Mesenchymal stem cell (in vitro differentiated cells and primary cell): ENCODE data around the gene PDE8B.

Source experiments
- DNase-seq: peaks from one replicate; pipeline ENCODE4 v3.0.0-alpha.2; 2013
- H2AFZ ChIP-seq: one replicate; pipeline ENCODE4 v1.6.1; 2013; ENCODE audit warnings: low read depth, mild to moderate bottlenecking, control low read depth, inconsistent platforms, low read length, moderate library complexity
- H2AK5ac ChIP-seq: 2 replicates; pipeline ENCODE4 v1.6.1; 2013; ENCODE audit warnings: low read length, moderate library complexity, mild to moderate bottlenecking, inconsistent platforms; ENCODE audit not compliant: severe bottlenecking
- H2BK120ac ChIP-seq: one replicate; pipeline ENCODE4 v1.6.1; 2013; ENCODE audit warnings: low read depth, mild to moderate bottlenecking, inconsistent platforms, low read length, moderate library complexity
- H2BK12ac ChIP-seq, 2 experiments: one replicate each; pipeline ENCODE4 v1.6.1; 2013; ENCODE audit warnings: inconsistent platforms in 2 of 2, low read length in 2 of 2, mild to moderate bottlenecking in 2 of 2, moderate library complexity in 2 of 2, control low read depth in 1 of 2
- H2BK15ac ChIP-seq: one replicate; pipeline ENCODE4 v1.6.1; 2013; ENCODE audit warnings: mild to moderate bottlenecking, low read depth, inconsistent platforms; ENCODE audit not compliant: poor library complexity, severe bottlenecking
- H2BK5ac ChIP-seq: 2 replicates; pipeline ENCODE4 v1.6.1; 2013; ENCODE audit warnings: low read depth, mild to moderate bottlenecking, low read length, control low read depth, inconsistent platforms; ENCODE audit not compliant: poor library complexity, severe bottlenecking
- H3K14ac ChIP-seq, 2 experiments: one replicate each; pipeline ENCODE4 v1.6.1; 2013; ENCODE audit warnings: inconsistent platforms in 2 of 2, low read length in 2 of 2, control low read depth in 1 of 2, mild to moderate bottlenecking in 1 of 2, moderate library complexity in 1 of 2
- H3K18ac ChIP-seq, 2 experiments: one replicate each; pipeline ENCODE4 v1.6.1; 2013; ENCODE audit warnings: inconsistent platforms in 2 of 2, low read length in 2 of 2, control low read depth in 1 of 2, low read depth in 1 of 2, mild to moderate bottlenecking in 1 of 2
- H3K23ac ChIP-seq, 2 experiments: one replicate each; pipeline ENCODE4 v1.6.1; 2013; ENCODE audit warnings: inconsistent platforms in 2 of 2, low read length in 2 of 2, mild to moderate bottlenecking in 2 of 2, moderate library complexity in 2 of 2, control low read depth in 1 of 2
- H3K27ac ChIP-seq: 2 replicates; pipeline ENCODE4 v1.5.1; 2013; ENCODE audit warnings: mild to moderate bottlenecking, moderate library complexity, low read length, control low read depth, inconsistent platforms; ENCODE audit not compliant: poor library complexity, severe bottlenecking
- H3K27me3 ChIP-seq, 2 experiments: 2 replicates each; pipeline versions ENCODE4 v1.6.1 to v1.7.0; 2013; ENCODE audit warnings: low read length in 2 of 2, mild to moderate bottlenecking in 2 of 2, moderate library complexity in 2 of 2, control low read depth in 1 of 2, inconsistent platforms in 1 of 2; ENCODE audit not compliant: control insufficient read depth in 1 of 2, insufficient read depth in 1 of 2
- H3K36me3 ChIP-seq, 2 experiments: 2 replicates each; pipeline versions ENCODE4 v1.6.1 to v1.7.0; 2013; ENCODE audit warnings: low read length in 2 of 2, control low read depth in 1 of 2, inconsistent platforms in 1 of 2, low read depth in 1 of 2, mild to moderate bottlenecking in 1 of 2; ENCODE audit not compliant: insufficient read depth in 2 of 2, control insufficient read depth in 1 of 2
- H3K4ac ChIP-seq, 2 experiments: one replicate each; pipeline ENCODE4 v1.6.1; 2013; ENCODE audit warnings: inconsistent platforms in 2 of 2, low read length in 2 of 2, mild to moderate bottlenecking in 2 of 2, moderate library complexity in 2 of 2, control low read depth in 1 of 2, low read depth in 1 of 2
- H3K4me1 ChIP-seq: 2 replicates; pipeline ENCODE4 v1.6.1; 2013; ENCODE audit warnings: low read depth, low read length, control low read depth; ENCODE audit not compliant: control insufficient read depth, insufficient read depth
- H3K4me2 ChIP-seq: 2 replicates; pipeline ENCODE4 v1.6.1; 2013; ENCODE audit warnings: low read length, mild to moderate bottlenecking, inconsistent platforms; ENCODE audit not compliant: poor library complexity, severe bottlenecking
- H3K4me3 ChIP-seq, 2 experiments: 2 replicates each; pipeline versions ENCODE4 v1.5.1 to v1.7.0; 2013; ENCODE audit warnings: low read length in 2 of 2, mild to moderate bottlenecking in 2 of 2, control low read depth in 1 of 2, low read depth in 1 of 2; ENCODE audit not compliant: insufficient read depth in 1 of 2
- H3K79me1 ChIP-seq: replicated peaks from 2 replicates; pipeline ENCODE4 v1.6.1; 2013; ENCODE audit warnings: mild to moderate bottlenecking, control low read depth, low read length, inconsistent platforms; ENCODE audit not compliant: poor library complexity, severe bottlenecking
- H3K9ac ChIP-seq: 2 replicates; pipeline ENCODE4 v1.7.0; 2013; ENCODE audit warnings: mild to moderate bottlenecking, low read length, moderate library complexity
- H3K9me3 ChIP-seq: 2 replicates; pipeline ENCODE4 v1.7.0; 2013; ENCODE audit warnings: mild to moderate bottlenecking, low read length; ENCODE audit not compliant: control insufficient read depth
- H4K8ac ChIP-seq: one replicate; pipeline ENCODE4 v1.6.1; 2013; ENCODE audit warnings: inconsistent platforms, mild to moderate bottlenecking, low read length, moderate library complexity
- H4K91ac ChIP-seq: one replicate; pipeline ENCODE4 v1.6.1; 2013; ENCODE audit warnings: mild to moderate bottlenecking, low read length, inconsistent platforms
- WGBS: methylation state at CpG from one replicate; pipeline ENCODE4 v1.1.7; 2013; ENCODE audit warnings: mixed read lengths; 5-methylcytosine and 5-hydroxymethylcytosine counted together

Gene PDE8B

GRCh38 chr5:77300451-77300850, 90.0 kb downstream of the PDE8B start:
- Histone ChIP-seq H3K9me3 (no peaks in the 10 kb centered on the region), H3K27me3 (peaks cover 3 to 28% of the 10 kb centered on the region in 2 experiments), H3K36me3 (no peaks in the 10 kb centered on the region), H3K4me1 (peaks cover 2% of the 10 kb centered on the region), H2BK15ac (no peak overlapping the region), H4K91ac (no peak overlapping the region), H3K18ac (no peak overlapping the region), H2AK5ac (no peak overlapping the region), H3K4me2 (no peak overlapping the region), H3K14ac (no peak overlapping the region), H3K79me1 (no peaks in the 10 kb centered on the region), H2BK12ac (no peak overlapping the region), H3K23ac (no peak overlapping the region), H3K4ac (no peak overlapping the region), H3K4me3 (no peak overlapping the region), H2BK120ac (no peak overlapping the region), H2AFZ (no peak overlapping the region), H2BK5ac (no peak overlapping the region), H3K9ac (no peak overlapping the region), H4K8ac (no peak overlapping the region), H3K27ac (no peak overlapping the region)
- 78% methylated on average over 2 of the region's 3 CpGs for WGBS
- DNase-seq = no peak

- H2AK5ac ChIP-seq = no peak overlapping the region
- H2BK120ac ChIP-seq = no peak overlapping the region
- H3K27ac ChIP-seq = no peak overlapping the region
- no peak overlapping the region for H3K9ac ChIP-seq
- no peak overlapping the region for H4K8ac ChIP-seq
- H3K9me3 ChIP-seq = no peaks in the 10 kb centered on the region
- no peak overlapping the region for H3K23ac ChIP-seq
- no peak overlapping the region for H3K4me3 ChIP-seq
- WGBS = 63% methylated on average over 4 of the region's 4 CpGs
- no peaks in the 10 kb centered on the region for H3K79me1 ChIP-seq
- H2BK12ac ChIP-seq = no peak overlapping the region
- H2BK15ac ChIP-seq = no peak overlapping the region
- H3K14ac ChIP-seq = no peak overlapping the region
- no peak overlapping the region for H2BK5ac ChIP-seq
- peaks cover 3 to 30% of the 10 kb centered on the region in 2 experiments for H3K27me3 ChIP-seq
- no peak overlapping the region for H3K4me2 ChIP-seq
- H3K4me1 ChIP-seq = peaks cover 2% of the 10 kb centered on the region
- H3K4ac ChIP-seq = no peak overlapping the region
- no peak overlapping the region for H3K18ac ChIP-seq
- H4K91ac ChIP-seq = no peak overlapping the region
- H2AFZ ChIP-seq = no peak overlapping the region
- no peaks in the 10 kb centered on the region for H3K36me3 ChIP-seq
- DNase-seq = peak; percentile 65
Measured at GRCh38 chr5:77301447-77301883, 91.0 kb downstream of the PDE8B start.

- no peak overlapping the region for H3K4me3 ChIP-seq
- H2BK15ac ChIP-seq = no peak overlapping the region
- WGBS = 80% methylated on average over 5 of the region's 5 CpGs
- peaks cover 2% of the 10 kb centered on the region for H3K4me1 ChIP-seq
- no peak overlapping the region for H2AFZ ChIP-seq
- no peak overlapping the region for H3K4me2 ChIP-seq
- peaks cover 0 to 26% of the 10 kb centered on the region in 2 experiments for H3K27me3 ChIP-seq
- no peaks in the 10 kb centered on the region for H3K9me3 ChIP-seq
- peak overlapping the region; percentile 51 for H4K8ac ChIP-seq
- no peak overlapping the region for H3K14ac ChIP-seq
- no peak overlapping the region for H3K23ac ChIP-seq
- H2BK120ac ChIP-seq = no peak overlapping the region
- H3K18ac ChIP-seq = no peak overlapping the region
- H2BK12ac ChIP-seq = no peak overlapping the region
- no peaks in the 10 kb centered on the region for H3K79me1 ChIP-seq
- peak; percentile 12 for DNase-seq
- no peak overlapping the region for H3K4ac ChIP-seq
- no peak overlapping the region for H2AK5ac ChIP-seq
- H3K36me3 ChIP-seq = no peaks in the 10 kb centered on the region
- no peak overlapping the region for H3K9ac ChIP-seq
- H3K27ac ChIP-seq = no peak overlapping the region
- no peak overlapping the region for H2BK5ac ChIP-seq
- H4K91ac ChIP-seq = no peak overlapping the region
Measured at GRCh38 chr5:77302247-77302646, 91.8 kb downstream of the PDE8B start.

- no peak overlapping the region for H3K4me2 ChIP-seq
- no peak overlapping the region for H2AK5ac ChIP-seq
- H3K4me1 ChIP-seq = peaks cover 2% of the 10 kb centered on the region
- no peak overlapping the region for H2BK12ac ChIP-seq
- no peak overlapping the region for H2BK120ac ChIP-seq
- H3K27me3 ChIP-seq = peaks cover 0 to 23% of the 10 kb centered on the region in 2 experiments
- no peak overlapping the region for H2AFZ ChIP-seq
- no peak overlapping the region for H3K4ac ChIP-seq
- DNase-seq = no peak
- H3K36me3 ChIP-seq = no peaks in the 10 kb centered on the region
- no peak overlapping the region for H3K18ac ChIP-seq
- H3K23ac ChIP-seq = no peak overlapping the region
- H3K4me3 ChIP-seq = no peak overlapping the region
- H2BK15ac ChIP-seq = no peak overlapping the region
- H4K91ac ChIP-seq = no peak overlapping the region
- H3K14ac ChIP-seq = no peak overlapping the region
- no peaks in the 10 kb centered on the region for H3K9me3 ChIP-seq
- no peak overlapping the region for H3K9ac ChIP-seq
- H3K79me1 ChIP-seq = no peaks in the 10 kb centered on the region
- WGBS = 81% methylated on average over 3 of the region's 3 CpGs
- no peak overlapping the region for H2BK5ac ChIP-seq
- no peak overlapping the region for H3K27ac ChIP-seq
- H4K8ac ChIP-seq = no peak overlapping the region
Measured at GRCh38 chr5:77302653-77303052, 92.2 kb downstream of the PDE8B start.
